Chondrocyte (in vitro differentiated cells): Measurements from ENCODE around the gene HEATR3. TPM values are rescaled to one million over a fixed set of nuclear protein-coding genes. Genes with fewer than 3 reads are reported as not detected.
A peak's percentile ranks its signal among the peaks of the same experiment; 100 is the strongest.

Experiments
- DNase-seq: peaks from one replicate; pipeline ENCODE4 v3.0.0; 2021; ENCODE audit warnings: mixed read lengths, low spot score
- H3K27ac Mint-ChIP-seq: one replicate; pipeline ENCODE4 v1.8.0; 2021; ENCODE audit warnings: mild to moderate bottlenecking, moderate library complexity, mixed read lengths; ENCODE audit not compliant: unreplicated experiment
- H3K27me3 Mint-ChIP-seq: 2 replicates; pipeline ENCODE4 v1.8.0; 2021; ENCODE audit warnings: low read depth, mixed read lengths
- H3K36me3 Mint-ChIP-seq: 2 replicates; pipeline ENCODE4 v1.8.0; 2021; ENCODE audit warnings: low read depth, mixed read lengths
- H3K4me1 Mint-ChIP-seq: 2 replicates; pipeline ENCODE4 v1.8.0; 2021; ENCODE audit warnings: low read depth, mild to moderate bottlenecking, mixed read lengths
- H3K4me3 Mint-ChIP-seq: one replicate; pipeline ENCODE4 v1.8.0; 2021; ENCODE audit warnings: mild to moderate bottlenecking, moderate library complexity, mixed read lengths; ENCODE audit not compliant: unreplicated experiment
- H3K9me3 Mint-ChIP-seq: 2 replicates; pipeline ENCODE4 v1.8.0; 2021; ENCODE audit warnings: low read depth, mixed read lengths
- total RNA-seq: library from RNA; stranded (reverse); gene quantifications from 3 replicates; pipeline ENCODE4 v1.2.1, GENCODE V29; 2021
- TF ChIP-seq, protein P1 (sequence below): fragments of 200-600 bp; sonication (generic); IDR thresholded peaks from 2 replicates; pipeline ENCODE4 v1.5.0; 2021; ENCODE audit warnings: antibody characterized with exemption, mild to moderate bottlenecking, moderate library complexity

The HEATR3 gene
- total RNA-seq, 1 donor from 2014 or later = 17.3 TPM

DNA sequence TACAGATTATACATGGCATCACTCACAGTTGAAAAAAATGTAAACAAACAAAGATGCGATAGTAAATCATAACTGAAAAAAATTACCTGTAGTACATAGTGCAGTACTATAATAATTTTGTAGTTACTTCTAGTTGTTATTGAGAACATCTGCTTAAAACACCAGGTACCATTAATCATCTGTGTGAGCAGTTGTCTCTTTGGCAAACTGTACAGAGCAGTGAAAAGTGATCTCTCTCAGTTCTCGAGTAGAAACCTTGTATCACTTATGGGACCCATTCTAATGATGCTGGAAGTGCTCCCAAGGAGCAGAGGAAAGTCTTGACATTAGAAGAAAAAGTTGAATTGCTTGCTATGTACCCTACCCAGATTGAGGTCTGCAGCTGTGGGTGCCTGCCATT, 78.4 kb downstream of the HEATR3 start:
- Mint-ChIP-seq H3K27me3 (no peaks in the 10 kb centered on the region), H3K27ac (no peak overlapping the region), H3K36me3 (no peaks in the 10 kb centered on the region), H3K9me3 (no peaks in the 10 kb centered on the region), H3K4me3 (no peak overlapping the region), H3K4me1 (no peaks in the 10 kb centered on the region)
- no peak for DNase-seq
- TF ChIP-seq, protein P1, sequence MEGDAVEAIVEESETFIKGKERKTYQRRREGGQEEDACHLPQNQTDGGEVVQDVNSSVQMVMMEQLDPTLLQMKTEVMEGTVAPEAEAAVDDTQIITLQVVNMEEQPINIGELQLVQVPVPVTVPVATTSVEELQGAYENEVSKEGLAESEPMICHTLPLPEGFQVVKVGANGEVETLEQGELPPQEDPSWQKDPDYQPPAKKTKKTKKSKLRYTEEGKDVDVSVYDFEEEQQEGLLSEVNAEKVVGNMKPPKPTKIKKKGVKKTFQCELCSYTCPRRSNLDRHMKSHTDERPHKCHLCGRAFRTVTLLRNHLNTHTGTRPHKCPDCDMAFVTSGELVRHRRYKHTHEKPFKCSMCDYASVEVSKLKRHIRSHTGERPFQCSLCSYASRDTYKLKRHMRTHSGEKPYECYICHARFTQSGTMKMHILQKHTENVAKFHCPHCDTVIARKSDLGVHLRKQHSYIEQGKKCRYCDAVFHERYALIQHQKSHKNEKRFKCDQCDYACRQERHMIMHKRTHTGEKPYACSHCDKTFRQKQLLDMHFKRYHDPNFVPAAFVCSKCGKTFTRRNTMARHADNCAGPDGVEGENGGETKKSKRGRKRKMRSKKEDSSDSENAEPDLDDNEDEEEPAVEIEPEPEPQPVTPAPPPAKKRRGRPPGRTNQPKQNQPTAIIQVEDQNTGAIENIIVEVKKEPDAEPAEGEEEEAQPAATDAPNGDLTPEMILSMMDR = no peak

DNA sequence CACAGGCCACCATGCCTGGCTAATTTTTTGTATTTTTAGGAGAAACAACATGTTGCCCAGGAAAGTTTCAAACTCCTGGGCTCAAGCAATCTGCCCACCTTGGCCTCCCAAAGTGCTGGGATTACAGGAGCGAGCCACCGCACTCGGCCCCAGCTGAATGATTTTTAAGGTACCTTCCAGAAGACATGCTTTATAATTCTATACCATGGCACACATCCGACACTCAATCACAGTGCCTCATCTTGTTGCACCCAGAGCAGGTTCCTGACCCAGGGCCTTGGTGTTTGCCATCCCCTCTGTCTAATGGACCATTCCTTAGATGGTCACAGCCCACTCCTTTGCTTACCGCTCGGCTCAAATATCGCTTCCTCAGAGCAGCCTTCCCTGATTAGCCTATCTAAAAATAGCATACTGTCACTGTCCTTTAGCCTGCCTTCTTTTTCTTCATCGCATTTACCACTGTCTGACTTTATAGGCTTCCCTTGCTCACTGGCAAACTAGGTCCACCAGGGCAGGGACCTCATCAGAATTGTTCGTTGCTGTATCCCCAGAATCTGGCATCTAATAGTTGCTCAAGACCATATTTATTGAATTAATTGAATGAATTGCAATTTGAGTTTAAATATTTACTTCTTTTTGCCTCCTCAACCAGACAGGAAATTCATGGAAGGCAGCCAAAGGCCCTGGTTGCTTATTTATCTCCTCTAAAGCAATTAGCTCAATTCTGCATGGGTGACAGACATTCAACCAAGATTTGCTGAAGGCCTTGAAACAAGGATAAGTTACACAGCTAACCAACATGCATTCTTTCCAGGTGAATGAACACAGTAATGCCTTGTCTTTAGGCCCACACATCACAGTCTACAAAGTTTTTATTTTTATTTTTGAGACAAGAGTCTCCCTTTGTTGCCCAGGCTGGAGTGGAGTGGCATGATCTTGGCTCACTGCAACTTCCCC, 81.0 kb downstream of the HEATR3 start:
- H3K4me1 Mint-ChIP-seq = peaks cover 1% of the 10 kb centered on the region
- no peak overlapping the region for H3K27ac Mint-ChIP-seq
- no peaks in the 10 kb centered on the region for H3K9me3 Mint-ChIP-seq
- H3K36me3 Mint-ChIP-seq = no peaks in the 10 kb centered on the region
- no peaks in the 10 kb centered on the region for H3K27me3 Mint-ChIP-seq
- no peak for DNase-seq
- no peak overlapping the region for H3K4me3 Mint-ChIP-seq
- TF ChIP-seq, protein P1 = no peak

DNA sequence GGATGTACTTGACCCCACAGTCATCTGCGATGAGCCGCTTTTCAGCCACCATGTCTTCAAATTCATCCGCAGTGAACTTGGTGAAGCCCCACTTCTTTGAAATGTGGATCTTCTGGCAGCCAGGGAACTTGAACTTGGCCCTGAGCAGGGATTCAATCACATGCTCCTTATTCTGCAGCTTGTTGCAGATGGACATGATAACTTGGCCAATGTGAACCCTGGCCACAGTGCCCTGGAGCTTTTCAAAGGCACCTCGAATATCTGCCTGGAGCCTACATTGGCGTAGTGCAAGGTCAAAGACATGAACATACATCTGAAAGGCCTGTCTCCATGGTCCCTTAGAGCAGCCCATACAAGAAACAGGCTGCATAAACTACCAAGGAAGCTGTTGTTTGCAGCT, 85.6 kb downstream of the HEATR3 start:
- no peaks in the 10 kb centered on the region for H3K36me3 Mint-ChIP-seq
- no peaks in the 10 kb centered on the region for H3K27me3 Mint-ChIP-seq
- H3K27ac Mint-ChIP-seq = no peak overlapping the region
- no peak overlapping the region for H3K4me3 Mint-ChIP-seq
- no peak for DNase-seq
- no peaks in the 10 kb centered on the region for H3K9me3 Mint-ChIP-seq
- TF ChIP-seq, protein P1 = no peak
- H3K4me1 Mint-ChIP-seq = peaks cover 28% of the 10 kb centered on the region

DNA sequence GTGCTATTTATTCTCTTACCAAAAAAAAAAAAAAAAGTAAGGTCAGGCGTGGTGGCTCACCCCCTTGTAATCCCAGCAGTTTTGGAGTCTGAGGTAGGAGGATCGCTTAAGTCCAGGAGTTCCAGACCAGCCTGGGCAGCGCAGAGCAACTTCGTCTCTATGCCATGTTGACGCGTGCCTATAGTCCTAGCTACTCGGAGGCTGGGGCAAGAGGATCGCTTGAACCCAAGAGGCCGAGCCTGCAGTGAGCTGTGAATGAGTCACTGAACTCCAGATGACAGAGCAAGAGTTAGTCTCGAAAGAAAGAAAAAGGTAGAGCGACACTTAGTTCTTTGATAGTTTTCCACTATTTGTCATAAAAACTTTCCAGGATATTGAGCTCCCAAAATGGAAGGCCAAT, 86.0 kb downstream of the HEATR3 start:
- Mint-ChIP-seq H3K36me3 (no peaks in the 10 kb centered on the region), H3K27ac (peak overlapping the region; percentile 78), H3K27me3 (no peaks in the 10 kb centered on the region)

DNA sequence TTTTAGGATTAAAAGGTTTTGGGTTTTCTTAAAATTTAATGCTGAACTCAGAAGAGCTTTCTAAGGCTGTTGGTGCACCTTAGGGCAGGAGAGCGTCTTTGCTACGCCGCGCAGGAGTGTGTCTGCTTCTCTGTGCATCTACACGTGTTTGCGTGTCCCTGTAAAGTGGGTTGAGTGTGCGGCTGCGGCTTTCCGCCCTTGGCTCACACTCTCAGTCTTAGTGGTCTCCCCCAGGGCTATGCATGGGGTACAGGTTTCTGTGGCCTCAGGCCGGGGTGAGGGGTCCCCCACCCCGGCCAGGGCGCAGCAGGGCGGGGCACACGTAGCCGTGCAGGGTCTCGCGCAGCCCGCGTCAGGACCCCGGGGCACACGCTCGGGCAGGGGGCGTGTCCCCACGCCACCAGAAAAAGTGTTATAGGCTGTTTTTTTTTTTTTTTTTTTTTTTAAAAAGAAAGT, 86.6 kb downstream of the HEATR3 start:
- TF ChIP-seq, protein P1 = peak; percentile 37
- DNase-seq = no peak
- Mint-ChIP-seq H3K4me3 (peak overlapping the region; percentile 73), H3K4me1 (peaks cover 32% of the 10 kb centered on the region), H3K27me3 (no peaks in the 10 kb centered on the region), H3K9me3 (no peaks in the 10 kb centered on the region), H3K36me3 (no peaks in the 10 kb centered on the region), H3K27ac (peak overlapping the region; percentile 87)

More for the DNA sequence above, 86.0 kb downstream of the HEATR3 start:
- no peaks in the 10 kb centered on the region for H3K9me3 Mint-ChIP-seq
- DNase-seq = no peak
- H3K4me3 Mint-ChIP-seq = peak overlapping the region; percentile 73
- H3K4me1 Mint-ChIP-seq = peaks cover 28% of the 10 kb centered on the region
- TF ChIP-seq, protein P1 = no peak
